IMR-90 (cell line): ENCODE results near the gene PCSK1N. TPM values are rescaled to one million over a fixed set of nuclear protein-coding genes. Genes with fewer than 3 reads are reported as not detected.

ENCODE experiments used
- ATAC-seq: fragments of 200-7000 bp; cut with Tn5 transposase; 2 replicates; pipeline ENCODE4 v1.9.1; 2020; ENCODE audit warnings: low read depth, mild to moderate bottlenecking, moderate library complexity
- BruUV-seq: library from RNA; stranded (reverse); fragments of 400-500 nt; replicated peaks from 2 replicates; lab custom pipeline; 2021; lab: Mats Ljungman, UMichigan
- CTCF ChIA-PET: fragments of 300-600 bp; formaldehyde crosslinking; extraction: SDS; loops from one replicate; lab custom pipeline; 2021; ENCODE audit warnings: antibody characterized with exemption; lab: Yijun Ruan, JAX
- POLR2A ChIA-PET: fragments of 300-600 bp; sonication (Branson Sonifier 250); formaldehyde crosslinking; loops from one replicate; lab custom pipeline; 2022; ENCODE audit warnings: antibody characterized with exemption; ENCODE audit not compliant: unreplicated experiment; lab: Charles Lee
- DNase-seq: peaks from one replicate; pipeline ENCODE4 v3.0.0; 2013
- H2AFZ ChIP-seq: replicated peaks from 2 replicates; pipeline ENCODE3; 2013; ENCODE audit warnings: low read length, mild to moderate bottlenecking; ENCODE audit not compliant: poor library complexity
- H2AK5ac ChIP-seq: 2 replicates; pipeline ENCODE4 v1.6.1; 2013; ENCODE audit warnings: low read depth, low read length, inconsistent platforms
- H2AK9ac ChIP-seq: replicated peaks from 2 replicates; pipeline ENCODE3; 2013; ENCODE audit warnings: mild to moderate bottlenecking, low read depth, low read length, moderate library complexity; ENCODE audit not compliant: poor library complexity
- H2BK120ac ChIP-seq: 2 replicates; pipeline ENCODE4 v1.6.1; 2013; ENCODE audit warnings: low read depth, low read length, inconsistent platforms
- H2BK15ac ChIP-seq: 3 replicates; pipeline ENCODE4 v1.6.1; 2013; ENCODE audit warnings: low read depth, low read length, inconsistent platforms
- H2BK20ac ChIP-seq: 2 replicates; pipeline ENCODE4 v1.6.1; 2013; ENCODE audit warnings: low read depth, mild to moderate bottlenecking, inconsistent platforms, low read length, moderate library complexity
- H2BK5ac ChIP-seq: 2 replicates; pipeline ENCODE4 v1.6.1; 2013; ENCODE audit warnings: mild to moderate bottlenecking, low read depth, low read length, inconsistent platforms; ENCODE audit not compliant: poor library complexity, severe bottlenecking
- H3K14ac ChIP-seq: replicated peaks from 2 replicates; pipeline ENCODE4 v1.6.1; 2013; ENCODE audit warnings: low read depth, low read length, inconsistent platforms
- H3K18ac ChIP-seq: 2 replicates; pipeline ENCODE4 v1.6.1; 2013; ENCODE audit warnings: low read depth, low read length, control low read depth
- H3K23ac ChIP-seq: 2 replicates; pipeline ENCODE4 v1.6.1; 2013; ENCODE audit warnings: low read depth, low read length, inconsistent platforms
- H3K27ac ChIP-seq: 2 replicates; pipeline ENCODE4 v1.5.1; 2013; ENCODE audit warnings: mild to moderate bottlenecking, control low read depth, low read length; ENCODE audit not compliant: insufficient read depth
- H3K27me3 ChIP-seq: 2 replicates; pipeline ENCODE4 v1.6.1; 2013; ENCODE audit warnings: low read length; ENCODE audit not compliant: control insufficient read depth, insufficient read depth
- H3K36me3 ChIP-seq: 2 replicates; pipeline ENCODE4 v1.6.1; 2013; ENCODE audit warnings: low read length, mixed read lengths; ENCODE audit not compliant: control insufficient read depth, insufficient read depth
- H3K4ac ChIP-seq: 2 replicates; pipeline ENCODE4 v1.6.1; 2013; ENCODE audit warnings: low read depth, low read length, inconsistent platforms
- H3K4me1 ChIP-seq: 2 replicates; pipeline ENCODE4 v1.6.1; 2013; ENCODE audit warnings: low read length, mixed read lengths; ENCODE audit not compliant: control insufficient read depth, insufficient read depth
- H3K4me2 ChIP-seq: 2 replicates; pipeline ENCODE4 v1.6.1; 2013; ENCODE audit warnings: low read depth, mild to moderate bottlenecking, control low read depth, low read length, moderate library complexity
- H3K4me3 ChIP-seq: 2 replicates; pipeline ENCODE4 v1.5.1; 2013; ENCODE audit warnings: low read depth, mild to moderate bottlenecking, control low read depth, low read length, moderate library complexity; ENCODE audit not compliant: insufficient read depth
- H3K56ac ChIP-seq: 2 replicates; pipeline ENCODE4 v1.6.1; 2013; ENCODE audit warnings: low read length, inconsistent platforms; ENCODE audit not compliant: insufficient read depth; ENCODE audit errors: extremely low read depth
- H3K79me1 ChIP-seq, 2 experiments: 2 replicates each; pipeline ENCODE4 v1.6.1; 2013; ENCODE audit warnings: low read length in 2 of 2, inconsistent platforms in 1 of 2, low read depth in 1 of 2
- H3K9ac ChIP-seq: 2 replicates; pipeline ENCODE4 v1.6.1; 2013; ENCODE audit warnings: low read depth, low read length, control low read depth
- H3K9me1 ChIP-seq: 2 replicates; pipeline ENCODE4 v1.6.1; 2013; ENCODE audit warnings: low read length, inconsistent platforms; ENCODE audit not compliant: insufficient read depth
- H3K9me3 ChIP-seq: 2 replicates; pipeline ENCODE4 v1.6.1; 2013; ENCODE audit warnings: low read length; ENCODE audit not compliant: control insufficient read depth, insufficient read depth
- H4K20me1 ChIP-seq: 2 replicates; pipeline ENCODE4 v1.6.1; 2013; ENCODE audit warnings: low read length, inconsistent platforms; ENCODE audit not compliant: insufficient read depth
- H4K5ac ChIP-seq: 2 replicates; pipeline ENCODE4 v1.6.1; 2013; ENCODE audit warnings: mild to moderate bottlenecking, low read depth, low read length, control low read depth
- H4K8ac ChIP-seq, 2 experiments: 2 replicates each; pipeline ENCODE4 v1.6.1; 2013; ENCODE audit warnings: low read depth in 2 of 2, low read length in 2 of 2, control low read depth in 1 of 2, inconsistent platforms in 1 of 2
- H4K91ac ChIP-seq: 2 replicates; pipeline ENCODE4 v1.6.1; 2013; ENCODE audit warnings: low read depth, low read length, inconsistent platforms; ENCODE audit not compliant: insufficient read depth
- BHLHE40 ChIP-seq: fragments of 150-350 bp; IDR thresholded peaks from 2 replicates; pipeline ENCODE4 v1.6.1; 2016; ENCODE audit warnings: mild to moderate bottlenecking, low read depth, low read length
- CEBPB ChIP-seq: IDR thresholded peaks from 2 replicates; pipeline ENCODE4 v1.6.1; 2012; ENCODE audit warnings: low read depth, low read length, improper control_type of control experiment
- CHD1 ChIP-seq: IDR thresholded peaks from 2 replicates; pipeline ENCODE4 v1.6.1; 2012; ENCODE audit warnings: low read depth, low read length, improper control_type of control experiment
- FOS ChIP-seq: fragments of 150-350 bp; IDR thresholded peaks from 2 replicates; pipeline ENCODE4 v1.6.1; 2016; ENCODE audit warnings: low read depth, low read length
- MAFK ChIP-seq: IDR thresholded peaks from 2 replicates; pipeline ENCODE4 v1.6.1; 2012; ENCODE audit warnings: low read depth, low read length, improper control_type of control experiment
- MAZ ChIP-seq: IDR thresholded peaks from 2 replicates; pipeline ENCODE4 v1.6.1; 2012; ENCODE audit warnings: low read depth, mild to moderate bottlenecking, low read length, improper control_type of control experiment, moderate library complexity, borderline replicate concordance
- MXI1 ChIP-seq: IDR thresholded peaks from 2 replicates; pipeline ENCODE4 v1.6.1; 2012; ENCODE audit warnings: low read depth, mild to moderate bottlenecking, low read length, moderate library complexity, borderline replicate concordance
- NFE2L2 ChIP-seq: fragments of 150-350 bp; IDR thresholded peaks from 2 replicates; pipeline ENCODE4 v1.6.1; 2016; ENCODE audit warnings: low read depth, mild to moderate bottlenecking, low read length
- POLR2A ChIP-seq: IDR thresholded peaks from 2 replicates; pipeline ENCODE4 v1.6.1; 2012; ENCODE audit warnings: mild to moderate bottlenecking, low read depth, low read length
- RAD21 ChIP-seq: IDR thresholded peaks from 2 replicates; pipeline ENCODE4 v1.6.1; 2012; ENCODE audit warnings: low read length, improper control_type of control experiment
- RCOR1 ChIP-seq: IDR thresholded peaks from 2 replicates; pipeline ENCODE4 v1.6.1; 2012; ENCODE audit warnings: mild to moderate bottlenecking, low read length, improper control_type of control experiment; ENCODE audit not compliant: insufficient replicate concordance
- RFX5 ChIP-seq: IDR thresholded peaks from 2 replicates; pipeline ENCODE4 v1.8.0; 2012; ENCODE audit warnings: low read depth, mild to moderate bottlenecking, low read length, moderate library complexity
- SMC3 ChIP-seq: fragments of 150-350 bp; IDR thresholded peaks from 2 replicates; pipeline ENCODE4 v1.6.1; 2016; ENCODE audit warnings: low read depth, mild to moderate bottlenecking, antibody characterized with exemption, low read length, moderate library complexity
- USF2 ChIP-seq: fragments of 150-350 bp; IDR thresholded peaks from 2 replicates; pipeline ENCODE4 v1.6.1; 2017; ENCODE audit warnings: mild to moderate bottlenecking, antibody characterized with exemption, low read length, low read depth
- WGBS, 2 experiments: methylation state at CpG; one replicate each; pipeline versions ENCODE4 v1.1.5 to v1.1.7; 2013; ENCODE audit warnings: missing lambda C conversion rate in 2 of 2; ENCODE audit not compliant: insufficient read length in 1 of 2; ENCODE audit errors: extremely low coverage in 2 of 2; 5-methylcytosine and 5-hydroxymethylcytosine counted together
- dilution Hi-C: fragments of 300-500 bp; cut with HindIII; formaldehyde crosslinking; loops from one replicate; pipeline ENCODE4 v1.14.3; 2018; ENCODE audit warnings: low sequenced_read_pairs; ENCODE audit not compliant: unreplicated experiment
- in situ Hi-C: fragments of 300-500 bp; cut with MboI; formaldehyde crosslinking; loops from 3 replicates; pipeline ENCODE4 v1.14.3; 2019; ENCODE audit warnings: low sequenced_read_pairs, inconsistent platforms, mixed read lengths
- intact Hi-C: fragments of 100-400 bp; cut with micrococcal nuclease; formaldehyde crosslinking; loops from 2 replicates; pipeline ENCODE4 v1.10.0; 2022
- polyA plus RNA-seq, 3 experiments: library from polyadenylated mRNA; depleted of rRNA; stranded (reverse); fragments of >200 nt; gene quantifications; 2 replicates each; pipeline ENCODE4 v1.2.3, GENCODE V29; 2012; ENCODE audit warnings: low replicate concordance in 1 of 3
- total RNA-seq: library from RNA; depleted of rRNA; stranded (reverse); fragments of >200 nt; gene quantifications from 2 replicates; pipeline ENCODE4 v1.2.3, GENCODE V29; 2012
- TF ChIP-seq, protein P1 (sequence below): fragments of 150-350 bp; IDR thresholded peaks from 2 replicates; pipeline ENCODE4 v1.6.1; 2016; ENCODE audit warnings: low read depth, mild to moderate bottlenecking, low read length, moderate library complexity, borderline replicate concordance
- TF ChIP-seq, protein P2 (sequence below): conservative IDR thresholded peaks from 2 replicates; pipeline ENCODE4 v1.5.1; 2012; ENCODE audit warnings: mild to moderate bottlenecking, low read depth, low read length, improper control_type of control experiment

The PCSK1N gene
- total and polyA plus RNA-seq, 2 of the 4 experiments (the other 2 are of a cell fraction), result 0.12 TPM; not detected in 1

DNA sequence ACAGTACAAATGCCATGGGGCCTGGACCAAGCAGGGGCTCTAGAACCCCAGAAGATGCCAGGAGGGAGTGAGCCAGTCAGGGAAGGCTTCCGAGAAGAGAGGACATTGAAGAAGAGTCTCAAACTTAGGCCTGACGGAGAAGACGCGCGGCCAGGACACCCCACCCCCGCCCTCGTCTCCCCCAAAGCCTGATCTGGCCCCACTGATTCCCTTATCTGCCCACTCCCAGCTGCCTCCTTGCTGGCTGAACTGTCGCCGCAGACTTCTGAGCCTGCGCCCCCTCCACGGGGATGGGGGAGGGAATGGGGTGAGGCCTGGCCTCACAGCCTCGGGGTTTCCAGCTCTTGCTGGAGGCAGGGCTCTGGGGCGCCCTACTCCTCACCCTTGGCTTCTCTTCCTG is 52.6 kb downstream of the PCSK1N start:
- H4K5ac ChIP-seq, result no peak overlapping the region
- CTCF ChIA-PET, result no interaction called here

More for the DNA sequence above, 52.6 kb downstream of the PCSK1N start:
- Histone ChIP-seq H3K36me3 (no peaks in the 10 kb centered on the region), H4K20me1 (no peaks in the 10 kb centered on the region; the same call in 1 of the 2 replicates), H3K4me2 (no peak overlapping the region), H3K27ac (no peak overlapping the region), H3K4me3 (no peak overlapping the region), H2AK5ac (no peak overlapping the region), H2BK5ac (no peak overlapping the region), H3K27me3 (peaks cover 25% of the 10 kb centered on the region), H2BK15ac (no peak overlapping the region), H2BK20ac (no peak overlapping the region), H3K4ac (no peak overlapping the region), H3K9me3 (no peaks in the 10 kb centered on the region), H4K8ac (no peak overlapping the region), H3K14ac (no peak overlapping the region), H3K79me1 (no peaks in the 10 kb centered on the region), H3K56ac (no peak overlapping the region), H3K9ac (no peak overlapping the region), H4K91ac (no peak overlapping the region), H2AFZ (no peak overlapping the region), H3K4me1 (no peaks in the 10 kb centered on the region), H3K9me1 (no peaks in the 10 kb centered on the region), H3K18ac (no peak overlapping the region), H2BK120ac (no peak overlapping the region), H2AK9ac (no peak overlapping the region), H3K23ac (no peak overlapping the region)
- intact Hi-C loops (no loop called here), in situ Hi-C loops (no loop called here), dilution Hi-C loops (no loop called here)
- DNase-seq (no peak), ATAC-seq (no peak)
- POLR2A ChIA-PET, result no interaction called here
- WGBS, 2 experiments, result no CpG with 5 or more reads among the region's 13 CpGs
- TF ChIP-seq, protein P1, sequence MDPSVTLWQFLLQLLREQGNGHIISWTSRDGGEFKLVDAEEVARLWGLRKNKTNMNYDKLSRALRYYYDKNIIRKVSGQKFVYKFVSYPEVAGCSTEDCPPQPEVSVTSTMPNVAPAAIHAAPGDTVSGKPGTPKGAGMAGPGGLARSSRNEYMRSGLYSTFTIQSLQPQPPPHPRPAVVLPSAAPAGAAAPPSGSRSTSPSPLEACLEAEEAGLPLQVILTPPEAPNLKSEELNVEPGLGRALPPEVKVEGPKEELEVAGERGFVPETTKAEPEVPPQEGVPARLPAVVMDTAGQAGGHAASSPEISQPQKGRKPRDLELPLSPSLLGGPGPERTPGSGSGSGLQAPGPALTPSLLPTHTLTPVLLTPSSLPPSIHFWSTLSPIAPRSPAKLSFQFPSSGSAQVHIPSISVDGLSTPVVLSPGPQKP, result no peak
- TF ChIP-seq MXI1 (no peak), CEBPB (no peak), CHD1 (no peak), FOS (no peak), RFX5 (no peak), POLR2A (no peak), MAZ (no peak), BHLHE40 (no peak), SMC3 (no peak), MAFK (no peak), RAD21 (no peak), RCOR1 (no peak), USF2 (no peak), NFE2L2 (no peak)
- TF ChIP-seq, protein P2, sequence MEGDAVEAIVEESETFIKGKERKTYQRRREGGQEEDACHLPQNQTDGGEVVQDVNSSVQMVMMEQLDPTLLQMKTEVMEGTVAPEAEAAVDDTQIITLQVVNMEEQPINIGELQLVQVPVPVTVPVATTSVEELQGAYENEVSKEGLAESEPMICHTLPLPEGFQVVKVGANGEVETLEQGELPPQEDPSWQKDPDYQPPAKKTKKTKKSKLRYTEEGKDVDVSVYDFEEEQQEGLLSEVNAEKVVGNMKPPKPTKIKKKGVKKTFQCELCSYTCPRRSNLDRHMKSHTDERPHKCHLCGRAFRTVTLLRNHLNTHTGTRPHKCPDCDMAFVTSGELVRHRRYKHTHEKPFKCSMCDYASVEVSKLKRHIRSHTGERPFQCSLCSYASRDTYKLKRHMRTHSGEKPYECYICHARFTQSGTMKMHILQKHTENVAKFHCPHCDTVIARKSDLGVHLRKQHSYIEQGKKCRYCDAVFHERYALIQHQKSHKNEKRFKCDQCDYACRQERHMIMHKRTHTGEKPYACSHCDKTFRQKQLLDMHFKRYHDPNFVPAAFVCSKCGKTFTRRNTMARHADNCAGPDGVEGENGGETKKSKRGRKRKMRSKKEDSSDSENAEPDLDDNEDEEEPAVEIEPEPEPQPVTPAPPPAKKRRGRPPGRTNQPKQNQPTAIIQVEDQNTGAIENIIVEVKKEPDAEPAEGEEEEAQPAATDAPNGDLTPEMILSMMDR, result no peak
- no TSS peak for BruUV-seq
